Testis (tissue), 3 donors: Measurements from ENCODE around the gene CDK2AP2. TPM values are rescaled to one million over a fixed set of nuclear protein-coding genes. Genes with fewer than 3 reads are reported as not detected.
"Not testable (repeated sequence)": the region's sequence is repeated elsewhere in the genome, so short reads cannot be mapped to it uniquely, and the experiment has no call there.

ENCODE experiments used
- DNase-seq: peaks from one replicate; pipeline ENCODE4 v3.0.0-alpha.2; 2019
- H3K27ac ChIP-seq, 2 donors: fragments of 200-600 bp; sonication (generic); one replicate each; pipeline ENCODE4 v1.5.1; 2019
- H3K27me3 ChIP-seq: fragments of 200-600 bp; sonication (generic); one replicate; pipeline ENCODE4 v1.5.1; 2019
- H3K36me3 ChIP-seq: fragments of 200-600 bp; sonication (generic); one replicate; pipeline ENCODE4 v1.5.1; 2017; ENCODE audit warnings: low read depth; ENCODE audit errors: missing control alignments
- H3K4me1 ChIP-seq: fragments of 200-600 bp; sonication (generic); one replicate; pipeline ENCODE4 v1.5.1; 2019
- H3K4me3 ChIP-seq, 2 donors: fragments of 200-600 bp; sonication (generic); one replicate each; pipeline ENCODE4 v1.5.1; 2017 to 2019
- H3K9me3 ChIP-seq: fragments of 200-600 bp; sonication (generic); one replicate; pipeline ENCODE4 v1.5.1; 2017
- CTCF ChIP-seq, 3 experiments: fragments of 450-650 bp in 2 of 3; fragments of 200-600 bp in 1 of 3; sonication (generic) in 1 of 3; IDR thresholded peaks; one replicate each; pipeline ENCODE4 v1.5.1; 2016 to 2019; ENCODE audit warnings: antibody characterized with exemption in 3 of 3, mild to moderate bottlenecking in 2 of 3, moderate library complexity in 1 of 3
- POLR2A ChIP-seq: fragments of 450-650 bp; IDR thresholded peaks from one replicate; pipeline ENCODE4 v1.6.1; 2017; ENCODE audit warnings: antibody characterized with exemption, mild to moderate bottlenecking, moderate library complexity
- WGBS, 2 donors: methylation state at CpG; one replicate each; pipeline ENCODE4 v1.1.5; 2018; 5-methylcytosine and 5-hydroxymethylcytosine counted together
- intact Hi-C: fragments of 100-400 bp; cut with DNase I; formaldehyde crosslinking; loops from one replicate; pipeline ENCODE4 v1.15.1; 2023; ENCODE audit warnings: low total_unique reads
- polyA plus RNA-seq: library from polyadenylated mRNA; stranded (reverse); fragments of 350-450 nt; fragmentation: Illumina TruSeq; extraction: RNeasy Lipid Tissue Mini Kit (QIAGEN cat#74804); gene quantifications from one replicate; pipeline ENCODE4 v1.2.3, GENCODE V29; 2014; ENCODE audit warnings: low read depth, low replicate concordance; ENCODE audit not compliant: insufficient read depth
- total RNA-seq, 2 donors: library from RNA; depleted of rRNA; stranded (reverse); fragments of >200 nt; gene quantifications; one replicate each; pipeline ENCODE4 v1.2.3, GENCODE V29; 2016

The CDK2AP2 gene
- total and polyA plus RNA-seq, 3 donors from 2014 or later: 20.9 to 38.0 (median 26.4) TPM

GRCh38 chr11:67516806-67517205 is 8.8 kb upstream of the CDK2AP2 start:
- TF ChIP-seq POLR2A: no peak
- TF ChIP-seq CTCF (IDR thresholded peaks at IDR 0.05): no peak
- DNase-seq: no peak
- no peaks in the 10 kb centered on the region for H3K9me3 ChIP-seq
- H3K27me3 ChIP-seq: no peaks in the 10 kb centered on the region
- no peaks in the 10 kb centered on the region for H3K4me1 ChIP-seq
- no peak overlapping the region for H3K27ac ChIP-seq
- H3K36me3 ChIP-seq: no peaks in the 10 kb centered on the region
- H3K4me3 ChIP-seq: no peak overlapping the region
- intact Hi-C loops: no loop called here
- WGBS, 2 donors: 94% methylated on average over 9 of the region's 9 CpGs; no CpG with 5 or more reads in 1 of the 2 donors

GRCh38 chr11:67514116-67514515 is 6.2 kb upstream of the CDK2AP2 start:
- WGBS, 2 donors: 67 to 69% methylated on average over 7 of the region's 7 CpGs
- no peak overlapping the region for H3K27ac ChIP-seq

GRCh38 chr11:67511558-67511957 is 3.6 kb upstream of the CDK2AP2 start:
- H3K4me1 ChIP-seq, DNase-seq, intact Hi-C loops, H3K9me3 ChIP-seq, H3K27me3 ChIP-seq, H3K36me3 ChIP-seq, H3K4me3 ChIP-seq, H3K27ac ChIP-seq: not testable (repeated sequence)
- 91 to 95% methylated on average over 3 to 4 of the region's 4 CpGs for WGBS, 2 donors

More at GRCh38 chr11:67514116-67514515, 6.2 kb upstream of the CDK2AP2 start:
- Histone ChIP-seq H3K27me3 (no peaks in the 10 kb centered on the region), H3K4me1 (no peaks in the 10 kb centered on the region), H3K4me3 (no peak overlapping the region), H3K9me3 (no peaks in the 10 kb centered on the region), H3K36me3 (no peaks in the 10 kb centered on the region)
- TF ChIP-seq CTCF (IDR thresholded peaks at IDR 0.05) (no peak), POLR2A (no peak)
- DNase-seq: no peak
- intact Hi-C loops: no loop called here

- Histone ChIP-seq H3K36me3 (no peaks in the 10 kb centered on the region), H3K4me1 (peaks cover 21% of the 10 kb centered on the region), H3K27ac (no peak overlapping the region), H3K9me3 (no peaks in the 10 kb centered on the region), H3K27me3 (no peaks in the 10 kb centered on the region), H3K4me3 (no peak overlapping the region)
- 46 to 61% methylated on average over 3 of the region's 3 CpGs for WGBS, 2 donors
- TF ChIP-seq POLR2A (no peak), CTCF (IDR thresholded peaks at IDR 0.05) (no peak)
- no peak for DNase-seq
- intact Hi-C loops: no loop called here
Observed at GRCh38 chr11:67510023-67510345, 2.0 kb upstream of the CDK2AP2 start.

GRCh38 chr11:67508486-67509121 is 642 bp upstream of the CDK2AP2 start:
- Histone ChIP-seq H3K36me3 (no peaks in the 10 kb centered on the region), H3K9me3 (no peaks in the 10 kb centered on the region), H3K4me1 (peaks cover 21% of the 10 kb centered on the region), H3K4me3 (peak overlapping the region; percentile 74 to 82), H3K27ac (peak overlapping the region; percentile 95 to 97), H3K27me3 (no peaks in the 10 kb centered on the region)
- peak; percentile 99 for DNase-seq
- 0 to 1% methylated on average over 30 to 57 of the region's 57 CpGs for WGBS, 2 donors
- peak in 1 of 3 experiments; percentile 16 for TF ChIP-seq CTCF (IDR thresholded peaks at IDR 0.05)
- TF ChIP-seq POLR2A: no peak
- intact Hi-C loops: no loop called here
